HG02981 (cell line): ENCODE measurements around the gene PRAMEF18.
"Not testable (repeated sequence)": the region's sequence is repeated elsewhere in the genome, so short reads cannot be mapped to it uniquely, and the experiment has no call there.

Experiments used
- ATAC-seq: cut with Tn5 transposase; IDR thresholded peaks from one replicate; pipeline ENCODE4 v1.9.1; 2021; ENCODE audit warnings: mild to moderate bottlenecking, moderate library complexity; ENCODE audit not compliant: unreplicated experiment

Gene PRAMEF18, protein sequence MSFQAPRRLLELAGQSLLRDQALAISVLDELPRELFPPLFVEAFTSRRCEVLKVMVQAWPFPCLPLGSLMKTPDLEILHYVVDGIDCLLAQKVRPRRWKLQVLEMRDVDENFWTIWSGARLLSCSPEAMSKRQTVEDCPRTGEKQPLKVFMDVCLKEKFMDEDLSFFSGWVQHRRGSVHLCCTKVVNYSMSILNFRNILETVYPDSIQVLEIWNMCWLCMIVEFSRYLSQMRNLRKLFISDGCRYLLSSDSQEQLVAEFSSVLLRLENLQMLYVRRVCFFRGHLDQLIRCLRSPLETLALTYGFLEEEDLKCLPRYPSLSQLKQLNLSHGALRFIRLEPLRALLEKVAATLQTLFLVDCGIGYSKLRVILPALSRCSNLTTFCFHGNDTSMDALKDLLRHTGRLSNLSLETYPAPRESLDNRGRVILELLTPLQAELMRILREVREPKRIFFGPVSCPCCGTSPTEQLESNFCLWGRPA

DNA sequence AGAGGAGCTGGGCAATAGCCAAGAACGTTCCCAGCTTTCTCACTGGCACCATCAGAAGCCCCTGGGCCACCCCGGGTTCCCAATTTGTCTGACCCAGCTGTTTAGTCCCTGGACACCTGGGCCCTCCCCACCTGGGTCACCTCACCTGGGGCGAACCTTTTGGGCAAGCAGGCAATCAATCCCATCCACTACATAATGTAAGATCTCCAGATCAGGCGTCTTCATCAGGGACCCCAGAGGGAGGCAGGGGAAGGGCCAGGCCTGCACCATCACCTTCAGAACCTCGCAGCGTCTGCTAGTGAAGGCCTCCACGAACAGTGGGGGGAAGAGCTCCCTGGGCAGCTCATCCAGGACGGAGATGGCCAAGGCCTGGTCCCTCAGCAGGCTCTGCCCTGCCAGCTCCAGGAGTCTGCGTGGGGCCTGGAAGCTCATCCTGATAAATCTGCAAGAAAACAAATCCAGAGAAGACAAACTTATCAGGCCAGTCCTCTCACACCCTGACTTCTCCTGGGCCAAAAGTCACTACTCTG lies at the start of gene PRAMEF18:
TSS of gene PRAMEF18 (minus strand) at position 480 of the 530 bp plus-strand sequence. CDS start at position 432, 48 bp downstream.
- not testable (repeated sequence) for ATAC-seq

DNA sequence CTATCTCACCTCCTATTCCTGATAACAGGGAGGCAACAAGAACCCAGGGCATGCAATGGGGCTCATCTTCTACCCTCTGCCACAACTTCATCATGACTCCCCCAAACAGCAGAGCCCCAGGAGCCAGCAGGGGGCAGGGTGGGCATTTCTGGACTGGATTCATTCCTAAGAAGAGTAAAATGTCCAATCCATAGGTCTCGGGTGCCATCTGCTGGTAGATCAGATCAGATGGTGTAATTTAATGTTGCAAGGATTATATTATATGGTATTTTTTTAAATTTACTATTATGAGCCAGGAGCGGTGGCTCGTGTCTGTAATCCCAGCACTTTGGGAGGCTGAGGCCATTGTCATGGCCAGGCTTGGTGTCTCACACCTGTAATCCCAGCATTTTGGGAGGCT lies 39.2 kb upstream of the PRAMEF18 start:
- not testable (repeated sequence) for ATAC-seq

- not testable (repeated sequence) for ATAC-seq
These were observed 27.9 kb upstream of the PRAMEF18 start, which contains the start of gene PRAMEF5 for GRCh38 chr1:13253898-13254297. TSS of gene PRAMEF5 (plus strand) at chr1:13254198. CDS start at chr1:13259269, 5,071 bp downstream.

GRCh38 chr1:13247122-13247521 lies 21.2 kb upstream of the PRAMEF18 start:
- ATAC-seq = not testable (repeated sequence)

GRCh38 chr1:13246554-13246871 lies 20.6 kb upstream of the PRAMEF18 start:
- ATAC-seq = not testable (repeated sequence)

DNA sequence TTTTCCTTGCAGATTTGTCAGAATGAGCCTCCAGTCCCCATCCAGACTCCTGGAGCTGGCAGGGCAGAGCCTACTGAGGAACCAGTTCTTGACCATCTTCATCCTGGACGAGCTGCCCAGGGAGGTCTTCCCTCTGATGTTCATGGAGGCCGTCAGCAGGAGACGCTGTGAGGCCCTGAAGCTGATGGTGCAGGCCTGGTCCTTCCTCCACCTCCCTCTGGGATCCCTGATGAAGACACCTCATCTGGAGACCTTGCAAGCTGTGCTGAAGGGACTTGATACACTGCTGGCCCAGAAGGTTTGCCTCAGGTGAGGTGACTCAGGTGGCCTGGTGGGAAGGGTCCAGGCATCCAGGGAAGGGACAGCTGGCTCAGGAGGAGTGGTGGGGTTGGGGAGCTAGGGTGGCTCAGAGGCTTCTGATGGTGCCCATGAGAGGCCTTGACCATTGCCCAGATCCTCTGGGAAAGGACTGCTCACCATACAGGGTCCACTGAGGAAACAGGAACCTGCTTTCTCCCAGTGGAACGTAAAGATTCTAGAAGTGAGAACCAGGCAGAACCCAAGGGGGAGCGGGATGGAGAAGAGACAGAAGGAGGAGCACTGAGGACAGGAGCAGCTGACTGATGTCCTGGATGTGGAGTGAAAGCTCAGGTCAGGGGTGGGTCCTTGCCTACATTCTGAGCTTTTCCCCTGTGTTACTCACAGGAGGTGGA lies 20.0 kb upstream of the PRAMEF18 start:
- ATAC-seq = not testable (repeated sequence)

DNA sequence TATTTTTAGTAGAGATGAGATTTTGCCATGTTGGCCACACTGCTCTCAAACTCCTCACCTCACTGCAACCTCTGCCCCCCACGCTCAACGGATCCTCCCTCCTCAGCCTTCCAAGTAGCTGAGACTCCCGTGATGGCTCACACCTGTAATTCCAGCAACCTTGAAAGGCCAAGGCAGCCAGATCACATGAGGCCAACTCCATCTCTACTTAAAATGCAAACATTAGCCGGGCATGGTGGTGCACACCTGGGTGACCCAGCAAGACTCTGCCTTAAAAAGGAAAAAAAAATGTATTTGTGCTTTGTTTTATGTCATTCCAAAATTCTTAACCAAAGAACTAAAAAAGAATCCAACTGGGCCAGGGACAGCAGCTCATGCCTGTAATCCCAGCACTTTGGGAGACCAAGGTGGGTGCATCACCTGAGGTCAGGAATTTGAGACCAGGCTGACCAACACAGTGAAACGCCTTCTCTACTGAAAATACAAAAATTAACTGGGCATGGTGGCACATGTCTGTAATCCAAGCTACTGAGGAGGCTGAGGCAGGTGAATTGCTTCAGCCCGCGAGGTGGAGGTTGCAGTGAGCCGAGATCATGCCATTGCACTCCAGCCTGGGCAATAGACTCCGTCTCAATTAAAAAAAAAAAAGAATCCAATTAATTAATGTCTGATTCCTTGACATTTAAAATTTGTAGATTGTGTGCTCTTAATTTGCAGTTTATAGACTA lies 17.7 kb upstream of the PRAMEF18 start:
- ATAC-seq = not testable (repeated sequence)

DNA sequence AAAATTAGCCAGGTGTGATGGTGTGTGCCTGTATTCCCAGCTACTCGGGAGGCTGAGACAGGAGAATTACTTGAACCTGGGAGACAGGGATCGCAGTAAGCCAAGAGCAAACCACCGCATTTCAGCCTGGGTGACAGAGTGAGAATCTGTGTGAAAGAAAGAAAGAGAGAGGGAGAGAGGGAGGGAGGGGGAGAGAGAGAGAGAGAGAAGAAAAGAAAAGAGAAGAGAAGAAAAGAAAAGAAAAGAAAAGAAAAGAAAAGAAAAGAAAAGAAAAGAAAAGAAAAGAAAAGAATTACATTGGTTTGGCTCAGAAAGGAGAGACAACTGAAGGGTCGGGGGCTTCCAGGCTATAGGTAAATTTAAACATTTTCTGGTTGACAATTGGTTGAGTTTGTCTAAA lies 13.7 kb upstream of the PRAMEF18 start:
- ATAC-seq = not testable (repeated sequence)

- not testable (repeated sequence) for ATAC-seq
These were observed 11.6 kb upstream of the PRAMEF18 start for GRCh38 chr1:13237572-13237971.

- not testable (repeated sequence) for ATAC-seq
These were observed 8.1 kb upstream of the PRAMEF18 start for GRCh38 chr1:13234057-13234456.

GRCh38 chr1:13232056-13232455 lies 6.1 kb upstream of the PRAMEF18 start:
- ATAC-seq = not testable (repeated sequence)

DNA sequence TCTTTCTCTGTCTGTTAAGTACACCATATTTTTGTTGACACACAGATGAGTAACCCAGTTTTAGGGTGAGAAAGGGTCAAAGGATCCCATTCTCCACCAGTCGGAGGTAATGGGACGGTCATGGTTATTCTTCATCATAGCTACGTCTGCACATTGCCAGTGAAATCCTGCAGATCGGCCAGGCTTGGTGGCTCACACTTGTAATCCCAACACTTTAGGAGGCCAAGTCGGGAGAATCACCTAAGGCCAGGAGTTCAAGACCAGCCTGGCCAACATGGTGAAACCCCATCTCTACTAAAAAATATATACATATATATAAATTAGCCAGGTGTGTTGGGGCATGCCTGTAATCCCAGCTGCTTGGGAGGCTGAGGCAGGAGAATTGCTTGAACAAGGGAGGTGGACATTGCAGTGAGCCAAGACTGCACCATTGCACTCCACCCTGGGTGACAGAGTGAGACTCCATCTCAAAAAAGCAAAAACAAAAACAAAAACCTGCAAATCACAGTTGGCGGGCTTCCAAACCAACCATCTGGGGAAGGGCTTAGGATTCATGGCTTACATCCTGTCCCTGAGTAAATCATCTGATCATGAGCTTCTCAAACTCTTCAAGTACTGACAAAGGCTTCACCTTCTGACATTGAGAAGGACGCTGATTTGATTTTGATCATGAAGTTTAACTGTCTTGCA lies 5.3 kb upstream of the PRAMEF18 start:
- not testable (repeated sequence) for ATAC-seq

DNA sequence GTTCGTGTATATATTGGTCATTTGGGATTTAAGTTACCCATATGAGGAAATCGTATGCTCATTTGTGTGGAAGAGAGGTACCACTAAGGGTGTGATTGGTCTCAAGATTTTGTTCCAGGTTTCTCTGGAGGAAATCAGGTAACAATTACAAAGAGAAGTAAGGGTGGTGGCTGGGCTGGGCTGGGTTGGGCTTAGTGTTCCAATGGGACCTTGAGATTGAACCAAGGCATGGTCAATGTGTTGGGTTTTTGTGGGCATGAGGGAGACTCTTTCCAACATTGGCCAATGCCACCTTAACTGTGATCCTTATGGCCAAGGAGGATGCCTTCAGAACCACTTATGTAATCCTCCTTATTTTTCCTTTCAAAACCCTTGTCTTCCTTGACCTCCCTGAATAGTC lies 4.6 kb upstream of the PRAMEF18 start:
- not testable (repeated sequence) for ATAC-seq

DNA sequence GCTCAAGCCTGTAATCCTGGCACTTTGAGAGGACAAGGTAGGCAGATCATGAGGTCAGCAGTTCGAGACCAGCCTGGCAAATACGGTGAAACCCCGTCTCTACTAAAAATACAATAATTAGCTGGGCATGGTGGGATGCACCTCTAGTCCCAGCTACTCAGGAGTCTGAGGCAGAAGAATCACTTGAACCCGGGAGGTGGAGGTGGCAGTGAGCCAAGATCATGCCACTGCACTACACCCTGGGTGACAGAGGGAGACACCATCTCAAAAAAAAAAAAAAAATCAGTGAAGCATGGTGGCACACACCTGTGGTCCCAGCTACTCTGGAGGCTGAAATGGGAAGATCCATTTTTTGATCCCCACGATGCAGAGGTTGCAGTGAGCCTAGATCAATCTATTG lies 4.1 kb upstream of the PRAMEF18 start:
- not testable (repeated sequence) for ATAC-seq

GRCh38 chr1:13228343-13228781 lies 2.4 kb upstream of the PRAMEF18 start:
- no peak for ATAC-seq

DNA sequence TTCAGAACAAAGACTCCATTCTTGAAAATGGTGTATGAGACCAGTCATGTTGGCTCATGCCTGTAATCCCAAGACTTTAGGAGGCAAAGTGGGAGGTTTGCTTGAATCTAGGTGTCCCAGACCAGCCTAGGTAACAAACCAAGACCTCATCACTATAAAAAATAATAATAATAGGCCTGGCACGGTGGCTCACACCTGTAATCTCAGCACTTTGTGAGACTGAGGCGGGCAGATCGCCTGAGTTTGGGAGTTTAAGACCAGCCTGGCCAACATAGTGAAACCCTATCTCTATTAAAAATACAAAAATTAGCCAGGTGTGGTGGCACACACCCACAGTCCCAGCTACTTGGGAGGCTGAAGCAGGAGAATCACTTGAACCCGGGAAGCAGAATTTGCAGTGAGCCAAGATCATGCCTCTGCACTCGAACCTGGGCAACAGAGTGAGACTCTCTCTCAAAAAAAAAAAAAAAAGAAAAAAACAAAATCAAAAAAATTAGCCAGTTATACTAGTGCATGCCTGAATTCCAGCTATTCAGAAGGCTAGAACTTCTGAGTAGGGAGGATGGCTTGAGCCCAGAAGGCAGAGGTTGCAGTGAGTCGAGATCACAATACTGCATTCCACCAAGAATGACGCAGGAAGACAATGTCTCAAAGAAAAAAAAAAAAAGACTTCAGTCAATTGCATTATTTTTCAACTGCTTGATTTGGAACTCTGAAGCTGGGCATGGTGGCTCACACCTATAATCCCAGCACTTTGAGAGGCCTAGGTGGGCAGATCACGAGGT lies 1.5 kb upstream of the PRAMEF18 start:
- ATAC-seq = not testable (repeated sequence)

DNA sequence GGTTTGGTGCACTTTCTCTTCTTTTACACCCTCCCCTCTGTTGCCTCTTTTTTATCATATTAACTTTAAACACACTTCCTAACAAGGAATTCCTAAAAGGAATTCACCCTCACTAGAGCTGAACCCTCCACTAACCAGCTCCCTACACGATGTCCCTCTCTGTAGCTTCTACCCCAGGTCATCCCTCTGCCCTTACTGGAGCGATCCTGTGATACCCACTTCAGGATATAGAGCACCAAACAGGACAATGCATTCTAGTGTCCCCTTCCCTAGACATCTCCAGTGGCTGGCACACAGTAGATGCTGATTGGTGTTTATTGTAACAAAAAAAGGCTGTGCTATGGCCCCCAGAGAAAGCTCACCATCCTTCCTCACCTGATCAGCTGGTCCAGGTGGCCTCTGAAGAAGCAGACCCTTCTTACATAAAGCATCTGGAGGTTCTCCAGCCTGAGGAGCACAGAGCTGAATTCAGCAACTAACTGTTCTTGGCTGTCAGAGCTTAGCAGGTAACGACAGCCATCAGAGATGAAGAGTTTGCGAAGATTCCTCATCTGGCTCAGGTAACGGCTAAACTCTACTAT lies 1.4 kb downstream of the PRAMEF18 start:
- no peak for ATAC-seq

DNA sequence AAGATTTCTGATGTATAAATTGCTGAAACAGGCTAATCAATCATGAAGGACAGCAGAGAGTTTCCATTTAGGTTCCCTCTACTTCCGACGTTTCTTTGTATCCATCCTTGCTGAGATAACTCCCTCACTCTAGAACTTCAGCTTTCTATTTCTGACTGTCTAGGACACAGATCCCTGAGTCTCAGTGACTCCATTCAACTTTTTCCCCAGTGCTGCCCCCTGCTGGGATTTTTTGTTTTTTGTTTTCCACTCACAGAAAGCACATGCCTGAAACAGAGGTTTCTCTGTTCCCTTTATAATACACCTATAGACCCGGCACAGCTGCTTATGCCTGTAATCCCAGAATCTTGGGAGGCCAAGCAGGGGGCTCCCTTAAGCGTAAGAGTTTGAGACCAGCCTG lies 3.2 kb downstream of the PRAMEF18 start:
- not testable (repeated sequence) for ATAC-seq

DNA sequence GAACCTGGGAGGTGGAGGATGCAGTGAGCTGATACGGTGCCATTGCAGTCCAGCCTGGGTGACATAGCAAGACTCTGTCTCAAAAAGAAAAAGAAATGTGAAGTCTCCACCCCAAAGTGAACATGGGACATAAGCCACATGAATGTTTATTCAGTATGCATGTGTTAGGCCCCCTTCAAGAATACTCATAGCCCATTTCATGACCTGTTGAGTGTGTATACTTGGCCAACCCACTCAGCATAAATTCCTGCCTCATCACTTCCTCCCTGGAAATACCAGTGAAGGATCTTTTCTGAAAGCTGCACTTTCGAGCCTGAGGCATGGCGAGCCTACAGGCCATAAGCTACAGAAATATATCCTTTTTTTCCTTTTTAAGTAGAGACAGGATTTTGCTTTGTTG lies 6.8 kb downstream of the PRAMEF18 start:
- ATAC-seq = not testable (repeated sequence)
